Activated CD4-positive, alpha-beta T cell treated with anti-CD3 and anti-CD28 coated beads, Interleukin-2, amount 10 ng/mL, durations not matched to agents 24 days and 14 days (primary cell): ENCODE measurements around the gene RHOF. TPM values are rescaled to one million over a fixed set of nuclear protein-coding genes. Genes with fewer than 3 reads are reported as not detected.

Experiments
- DNase-seq: peaks from one replicate; pipeline ENCODE4 v3.0.0; 2022
- H3K27ac Mint-ChIP-seq: one replicate; pipeline ENCODE4 v1.8.0; 2022; ENCODE audit warnings: mild to moderate bottlenecking, mixed read lengths
- H3K27me3 Mint-ChIP-seq: one replicate; pipeline ENCODE4 v1.8.0; 2022; ENCODE audit warnings: mixed read lengths
- H3K36me3 Mint-ChIP-seq: one replicate; pipeline ENCODE4 v1.8.0; 2022; ENCODE audit warnings: low read depth, mild to moderate bottlenecking, mixed read lengths
- H3K4me1 Mint-ChIP-seq: one replicate; pipeline ENCODE4 v1.8.0; 2021; ENCODE audit warnings: mixed read lengths
- H3K4me3 Mint-ChIP-seq: one replicate; pipeline ENCODE4 v1.8.0; 2022; ENCODE audit warnings: mild to moderate bottlenecking, moderate library complexity, mixed read lengths
- H3K9me3 Mint-ChIP-seq: one replicate; pipeline ENCODE4 v1.8.0; 2021; ENCODE audit warnings: mixed read lengths
- intact Hi-C: fragments of 100-400 bp; cut with micrococcal nuclease; formaldehyde crosslinking; loops from one replicate; pipeline ENCODE4 v1.15.1; 2023
- total RNA-seq: library from RNA; stranded (reverse); gene quantifications from 2 replicates; pipeline ENCODE4 v1.2.3, GENCODE V29; 2022

RHOF gene
- total RNA-seq, 1 donor from 2014 or later = 114 TPM

DNA sequence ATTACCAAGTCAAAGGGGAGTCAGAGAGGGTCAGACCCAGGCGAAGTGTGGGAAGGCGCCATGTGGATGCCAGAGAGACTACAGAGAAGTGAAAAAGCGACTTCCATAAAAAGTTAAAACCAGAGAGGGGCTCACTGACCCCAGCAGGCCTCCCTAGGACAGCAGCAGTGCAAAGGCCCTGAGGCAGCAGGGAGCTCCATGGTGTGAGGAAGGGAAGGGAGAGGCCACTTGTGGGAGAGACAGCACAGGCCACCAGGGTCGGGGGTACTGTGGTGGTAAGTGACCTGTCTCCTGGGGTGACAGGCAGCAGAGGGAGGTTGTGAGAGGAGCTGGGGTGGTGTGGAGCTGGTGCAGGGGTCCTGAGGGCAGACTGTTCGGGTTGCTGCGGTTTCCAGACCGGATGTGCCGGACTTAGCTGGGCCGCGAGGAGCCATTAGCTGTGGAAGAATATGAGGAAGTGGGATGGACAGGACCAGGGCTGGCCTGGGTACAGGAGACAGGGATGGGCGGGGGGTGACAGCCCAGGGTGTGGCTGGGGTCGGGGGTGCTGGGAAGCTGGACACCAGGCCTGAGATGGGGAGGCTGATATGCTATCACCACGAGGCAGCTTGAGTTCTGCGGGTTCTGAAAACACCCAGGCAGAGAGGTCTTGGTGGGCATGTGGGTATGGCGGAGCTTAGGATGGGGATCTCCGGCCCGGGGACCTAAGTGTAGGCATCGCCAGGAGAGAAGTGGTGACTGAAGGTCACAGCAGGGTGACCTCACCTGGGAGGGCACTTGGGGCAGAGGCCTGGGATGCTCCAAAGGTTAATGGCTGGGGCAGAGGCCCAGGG is 33.0 kb upstream of the RHOF start:
- intact Hi-C loops = no loop called here
- peaks cover 62% of the 10 kb centered on the region for H3K36me3 Mint-ChIP-seq
- H3K4me3 Mint-ChIP-seq = no peak overlapping the region
- no peaks in the 10 kb centered on the region for H3K9me3 Mint-ChIP-seq
- no peaks in the 10 kb centered on the region for H3K27me3 Mint-ChIP-seq
- H3K4me1 Mint-ChIP-seq = peaks cover 2% of the 10 kb centered on the region
- DNase-seq = no peak
- peak overlapping the region; percentile 5 for H3K27ac Mint-ChIP-seq

DNA sequence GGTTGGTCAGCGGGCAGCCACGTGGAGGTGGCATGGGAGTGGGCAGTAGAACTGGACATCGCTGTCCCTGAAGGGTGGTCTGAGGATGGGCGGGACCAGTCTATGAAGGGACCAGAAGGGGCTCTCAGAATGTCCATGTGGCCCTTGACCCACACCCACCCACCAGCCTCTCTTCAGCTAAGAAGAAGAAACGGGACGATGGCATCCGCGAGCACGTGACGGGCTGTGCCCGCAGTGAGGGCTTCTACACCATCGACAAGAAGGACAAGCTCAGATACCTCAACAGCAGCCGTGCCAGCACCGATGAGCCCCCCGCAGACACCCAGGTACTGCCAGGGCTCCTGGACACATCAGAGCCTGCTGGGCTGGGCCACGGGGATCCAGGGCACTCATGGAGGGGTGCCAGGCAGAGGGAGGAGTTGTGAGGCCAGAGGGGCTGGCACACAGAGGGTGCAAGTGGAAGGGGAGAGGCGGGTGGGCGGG is 31.6 kb upstream of the RHOF start:
- no peak overlapping the region for H3K27ac Mint-ChIP-seq
- H3K36me3 Mint-ChIP-seq = peaks cover 60% of the 10 kb centered on the region
- H3K9me3 Mint-ChIP-seq = no peaks in the 10 kb centered on the region
- DNase-seq = no peak
- H3K27me3 Mint-ChIP-seq = no peaks in the 10 kb centered on the region
- H3K4me1 Mint-ChIP-seq = peaks cover 2% of the 10 kb centered on the region
- no peak overlapping the region for H3K4me3 Mint-ChIP-seq
- intact Hi-C loops = no loop called here

DNA sequence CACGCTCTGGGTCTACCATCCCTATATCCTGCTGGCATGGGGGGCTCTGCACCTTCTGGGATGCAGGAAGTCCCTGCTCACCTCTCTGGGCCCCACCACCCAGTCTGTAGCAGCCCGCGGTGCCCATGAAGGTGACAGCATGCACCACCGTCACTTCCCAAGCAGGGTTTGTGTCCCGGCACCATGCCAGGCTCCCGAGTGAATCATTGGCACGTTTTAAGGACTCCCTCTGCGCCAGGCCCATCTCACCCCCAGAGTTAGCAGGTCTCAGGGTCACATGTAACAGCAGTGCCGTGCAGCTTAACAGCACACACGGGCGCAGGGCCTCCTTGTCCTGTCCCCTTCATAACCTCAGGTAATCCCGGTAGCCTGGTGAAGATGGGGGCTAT is 30.2 kb upstream of the RHOF start:
- H3K36me3 Mint-ChIP-seq = peaks cover 57% of the 10 kb centered on the region
- no peak overlapping the region for H3K4me3 Mint-ChIP-seq
- DNase-seq = no peak
- no peaks in the 10 kb centered on the region for H3K27me3 Mint-ChIP-seq
- intact Hi-C loops = no loop called here
- H3K27ac Mint-ChIP-seq = no peak overlapping the region
- no peaks in the 10 kb centered on the region for H3K9me3 Mint-ChIP-seq
- peaks cover under 1% of the 10 kb centered on the region for H3K4me1 Mint-ChIP-seq

DNA sequence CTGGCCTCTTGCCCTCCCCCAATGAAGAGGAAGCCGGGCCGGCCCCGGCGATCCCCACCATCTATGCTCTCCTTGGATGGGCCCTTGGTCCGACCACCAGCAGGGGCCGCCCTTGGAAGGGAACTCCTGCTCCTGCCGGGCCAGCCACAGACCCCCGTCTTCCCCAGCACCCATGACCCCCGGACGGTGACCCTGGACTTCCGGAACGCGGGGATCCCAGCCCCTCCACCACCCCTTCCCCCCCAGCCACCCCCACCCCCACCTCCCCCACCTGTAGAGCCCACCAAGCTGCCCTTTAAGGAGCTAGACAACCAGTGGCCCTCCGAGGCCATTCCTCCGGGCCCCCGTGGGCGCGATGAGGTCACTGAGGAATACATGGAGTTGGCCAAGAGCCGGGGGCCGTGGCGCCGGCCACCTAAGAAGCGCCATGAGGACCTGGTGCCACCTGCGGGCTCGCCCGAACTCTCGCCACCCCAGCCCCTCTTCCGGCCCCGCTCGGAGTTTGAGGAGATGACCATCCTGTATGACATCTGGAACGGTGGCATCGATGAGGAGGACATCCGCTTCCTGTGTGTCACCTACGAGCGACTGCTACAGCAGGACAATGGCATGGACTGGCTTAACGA is 29.7 kb upstream of the RHOF start:
- Mint-ChIP-seq H3K9me3 (no peaks in the 10 kb centered on the region), H3K27me3 (no peaks in the 10 kb centered on the region), H3K36me3 (peaks cover 53% of the 10 kb centered on the region), H3K4me3 (no peak overlapping the region), H3K4me1 (no peaks in the 10 kb centered on the region), H3K27ac (no peak overlapping the region)
- intact Hi-C loops = no loop called here
- no peak for DNase-seq

DNA sequence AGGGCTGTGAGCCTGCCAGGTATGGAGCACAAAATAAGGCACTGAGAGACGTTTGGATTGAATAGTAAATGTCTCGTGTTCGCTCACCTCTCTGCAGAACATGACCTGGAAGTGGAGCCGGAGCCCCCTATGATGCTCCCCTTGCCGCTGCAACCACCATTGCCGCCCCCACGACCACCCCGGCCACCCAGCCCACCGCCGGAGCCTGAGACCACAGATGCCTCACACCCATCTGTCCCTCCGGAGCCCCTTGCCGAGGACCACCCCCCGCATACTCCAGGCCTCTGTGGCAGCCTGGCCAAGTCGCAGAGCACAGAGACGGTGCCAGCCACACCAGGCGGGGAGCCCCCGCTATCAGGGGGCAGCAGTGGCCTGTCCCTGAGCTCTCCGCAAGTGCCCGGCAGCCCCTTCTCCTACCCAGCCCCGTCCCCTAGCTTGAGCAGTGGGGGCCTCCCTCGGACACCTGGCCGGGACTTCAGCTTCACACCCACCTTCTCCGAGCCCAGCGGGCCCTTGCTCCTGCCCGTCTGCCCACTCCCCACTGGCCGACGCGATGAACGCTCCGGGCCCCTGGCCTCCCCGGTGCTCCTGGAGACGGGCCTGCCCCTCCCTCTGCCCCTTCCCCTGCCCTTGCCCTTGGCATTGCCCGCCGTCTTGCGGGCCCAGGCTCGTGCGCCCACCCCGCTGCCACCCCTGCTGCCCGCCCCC is 29.1 kb upstream of the RHOF start:
- no peaks in the 10 kb centered on the region for H3K27me3 Mint-ChIP-seq
- H3K9me3 Mint-ChIP-seq = no peaks in the 10 kb centered on the region
- peaks cover 57% of the 10 kb centered on the region for H3K36me3 Mint-ChIP-seq
- H3K4me1 Mint-ChIP-seq = no peaks in the 10 kb centered on the region
- H3K27ac Mint-ChIP-seq = no peak overlapping the region
- no peak for DNase-seq
- no peak overlapping the region for H3K4me3 Mint-ChIP-seq
- intact Hi-C loops = no loop called here

DNA sequence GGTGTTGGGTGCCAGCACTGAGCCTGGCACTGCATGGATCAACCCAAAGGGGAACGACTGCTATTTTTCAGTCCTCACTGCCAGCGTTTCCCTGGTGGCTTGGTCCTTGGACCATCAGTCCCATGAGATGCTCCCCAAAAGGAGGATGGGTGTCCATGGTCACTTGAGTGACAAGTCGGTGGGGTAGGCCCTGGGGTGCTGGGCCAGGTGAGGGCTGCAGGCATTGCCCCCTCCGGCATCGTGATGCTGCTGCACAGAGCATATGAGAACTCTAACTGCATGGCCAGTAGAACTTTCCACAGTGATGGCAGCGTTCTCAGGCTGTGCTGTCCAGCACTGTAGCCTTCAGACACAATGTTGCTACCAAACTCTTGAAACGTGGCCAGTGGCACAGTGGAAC is 26.6 kb upstream of the RHOF start:
- no peak overlapping the region for H3K27ac Mint-ChIP-seq
- H3K4me3 Mint-ChIP-seq = no peak overlapping the region
- DNase-seq = no peak
- H3K36me3 Mint-ChIP-seq = peaks cover 54% of the 10 kb centered on the region
- H3K9me3 Mint-ChIP-seq = no peaks in the 10 kb centered on the region
- H3K4me1 Mint-ChIP-seq = peaks cover 3% of the 10 kb centered on the region
- intact Hi-C loops = no loop called here
- H3K27me3 Mint-ChIP-seq = no peaks in the 10 kb centered on the region

DNA sequence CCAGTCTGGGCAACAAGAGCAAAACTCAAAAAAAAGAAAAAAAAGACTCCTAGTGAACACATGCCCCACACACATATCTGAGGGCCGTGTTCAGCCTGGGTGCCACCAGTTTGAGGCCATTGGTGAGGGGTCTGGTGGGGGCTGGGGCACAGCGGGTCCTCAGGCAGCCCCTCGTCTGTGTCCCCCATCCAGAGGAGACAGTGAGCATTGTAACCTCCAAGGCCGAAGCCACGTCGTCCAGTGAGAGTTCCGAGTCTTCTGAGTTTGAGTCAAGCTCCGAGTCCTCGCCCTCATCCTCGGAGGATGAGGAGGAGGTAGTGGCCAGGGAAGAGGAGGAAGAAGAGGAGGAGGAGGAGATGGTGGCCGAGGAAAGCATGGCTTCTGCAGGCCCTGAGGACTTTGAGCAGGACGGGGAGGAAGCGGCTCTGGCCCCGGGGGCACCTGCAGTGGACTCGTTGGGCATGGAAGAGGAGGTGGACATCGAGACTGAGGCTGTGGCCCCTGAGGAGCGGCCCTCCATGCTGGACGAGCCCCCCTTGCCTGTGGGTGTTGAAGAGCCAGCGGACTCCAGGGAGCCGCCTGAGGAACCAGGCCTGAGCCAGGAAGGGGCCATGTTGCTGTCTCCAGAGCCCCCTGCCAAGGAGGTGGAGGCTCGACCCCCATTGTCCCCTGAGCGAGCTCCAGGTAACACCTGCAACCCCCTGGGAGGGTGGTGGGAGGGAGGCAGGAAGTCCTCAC is 25.9 kb upstream of the RHOF start:
- peaks cover 54% of the 10 kb centered on the region for H3K36me3 Mint-ChIP-seq
- no peaks in the 10 kb centered on the region for H3K9me3 Mint-ChIP-seq
- DNase-seq = no peak
- H3K27me3 Mint-ChIP-seq = no peaks in the 10 kb centered on the region
- no peak overlapping the region for H3K4me3 Mint-ChIP-seq
- peaks cover 3% of the 10 kb centered on the region for H3K4me1 Mint-ChIP-seq
- H3K27ac Mint-ChIP-seq = no peak overlapping the region
- intact Hi-C loops = no loop called here

DNA sequence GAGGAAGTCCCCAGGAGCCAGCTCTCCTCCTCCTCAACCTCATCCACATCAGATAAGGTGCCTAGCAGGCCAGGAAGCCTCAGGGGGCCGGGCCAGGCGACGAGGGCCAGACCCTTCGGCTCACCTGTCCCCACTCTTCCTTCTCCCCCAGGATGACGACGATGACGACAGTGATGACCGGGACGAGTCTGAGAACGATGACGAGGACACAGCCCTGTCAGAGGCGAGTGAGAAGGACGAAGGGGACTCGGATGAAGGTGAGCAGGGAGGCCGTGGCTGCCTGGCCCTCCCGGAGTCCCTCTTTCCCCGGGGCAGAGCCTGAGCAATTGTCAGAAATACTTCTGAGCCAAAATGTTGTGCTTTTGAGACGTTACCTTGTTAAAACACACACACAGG is 24.2 kb upstream of the RHOF start:
- Mint-ChIP-seq H3K9me3 (no peaks in the 10 kb centered on the region), H3K4me3 (no peak overlapping the region), H3K27ac (no peak overlapping the region), H3K4me1 (peaks cover 14% of the 10 kb centered on the region), H3K36me3 (peaks cover 58% of the 10 kb centered on the region), H3K27me3 (no peaks in the 10 kb centered on the region)
- DNase-seq = no peak
- intact Hi-C loops = no loop called here

DNA sequence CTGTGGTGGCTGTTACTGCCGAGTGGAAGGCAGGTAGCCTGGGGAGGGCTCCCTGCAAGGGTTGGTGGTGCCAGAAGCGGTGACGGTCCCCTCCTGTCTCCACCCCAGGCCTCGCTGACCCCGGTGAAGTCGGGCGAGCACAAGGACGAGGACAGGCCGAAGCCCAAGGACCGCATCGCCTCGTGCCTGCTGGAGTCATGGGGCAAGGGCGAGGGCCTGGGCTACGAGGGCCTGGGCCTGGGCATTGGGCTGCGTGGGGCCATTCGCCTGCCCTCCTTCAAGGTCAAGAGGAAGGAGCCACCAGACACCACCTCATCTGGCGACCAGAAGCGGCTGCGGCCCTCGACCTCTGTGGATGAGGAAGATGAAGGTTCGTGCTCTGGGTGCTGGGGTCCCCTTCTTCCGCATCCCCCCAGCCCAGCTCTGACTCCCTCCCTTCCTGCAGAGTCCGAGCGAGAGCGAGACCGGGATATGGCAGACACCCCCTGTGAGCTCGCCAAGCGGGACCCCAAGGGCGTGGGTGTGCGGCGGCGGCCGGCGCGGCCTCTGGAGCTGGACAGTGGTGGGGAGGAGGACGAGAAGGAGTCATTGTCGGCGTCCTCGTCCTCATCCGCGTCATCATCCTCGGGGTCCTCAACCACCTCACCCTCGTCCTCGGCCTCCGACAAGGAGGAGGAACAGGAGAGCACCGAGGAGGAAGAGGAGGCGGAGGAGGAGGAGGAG is 23.6 kb upstream of the RHOF start:
- Mint-ChIP-seq H3K4me3 (no peak overlapping the region), H3K9me3 (no peaks in the 10 kb centered on the region), H3K27me3 (no peaks in the 10 kb centered on the region), H3K27ac (no peak overlapping the region), H3K4me1 (peaks cover 18% of the 10 kb centered on the region), H3K36me3 (peaks cover 58% of the 10 kb centered on the region)
- intact Hi-C loops = no loop called here
- DNase-seq = no peak

DNA sequence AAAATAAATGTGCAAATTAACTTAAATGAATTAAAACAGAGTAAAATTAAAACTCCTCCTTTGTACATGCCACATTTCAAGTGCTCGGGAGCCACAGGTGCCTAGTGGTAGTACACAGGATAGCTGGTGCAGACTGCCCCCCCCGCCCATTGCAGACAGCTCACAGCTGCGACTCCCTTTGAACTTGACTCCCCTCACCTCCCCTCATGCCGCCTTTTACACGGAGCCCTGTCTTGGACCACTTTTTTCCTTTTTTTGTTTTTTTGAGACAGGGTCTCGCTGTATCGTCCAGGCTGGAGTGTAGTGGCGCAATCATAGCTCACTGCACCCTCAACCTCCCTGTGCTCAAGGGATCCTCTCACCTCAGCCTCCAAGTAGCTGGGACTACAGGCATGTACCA is 21.8 kb upstream of the RHOF start:
- H3K27me3 Mint-ChIP-seq = no peaks in the 10 kb centered on the region
- no peak for DNase-seq
- H3K9me3 Mint-ChIP-seq = no peaks in the 10 kb centered on the region
- no peak overlapping the region for H3K4me3 Mint-ChIP-seq
- peak overlapping the region; percentile 52 for H3K27ac Mint-ChIP-seq
- H3K36me3 Mint-ChIP-seq = peaks cover 59% of the 10 kb centered on the region
- peaks cover 28% of the 10 kb centered on the region for H3K4me1 Mint-ChIP-seq
- intact Hi-C loops = no loop called here

DNA sequence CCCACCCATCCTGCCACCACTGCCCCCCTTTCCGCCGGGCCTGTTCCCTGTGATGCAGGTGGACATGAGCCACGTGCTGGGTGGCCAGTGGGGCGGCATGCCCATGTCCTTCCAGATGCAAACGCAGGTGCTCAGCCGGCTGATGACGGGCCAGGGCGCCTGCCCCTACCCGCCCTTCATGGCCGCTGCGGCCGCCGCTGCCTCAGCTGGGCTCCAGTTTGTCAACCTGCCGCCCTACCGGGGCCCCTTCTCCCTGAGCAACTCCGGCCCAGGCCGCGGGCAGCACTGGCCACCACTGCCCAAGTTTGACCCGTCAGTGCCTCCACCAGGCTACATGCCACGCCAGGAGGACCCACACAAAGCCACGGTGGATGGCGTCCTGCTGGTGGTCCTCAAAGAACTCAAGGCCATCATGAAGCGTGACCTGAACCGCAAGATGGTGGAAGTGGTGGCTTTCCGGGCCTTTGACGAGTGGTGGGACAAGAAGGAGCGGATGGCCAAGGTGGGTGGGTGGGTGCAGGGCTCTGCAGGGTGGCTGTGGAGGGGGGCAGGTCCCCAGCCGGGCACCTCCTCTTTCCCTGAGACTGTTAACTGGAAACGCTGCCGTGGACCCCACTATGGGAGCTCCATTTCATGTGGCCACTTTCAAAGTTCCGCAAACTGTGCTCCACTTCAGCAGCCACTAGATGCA is 21.1 kb upstream of the RHOF start:
- no peaks in the 10 kb centered on the region for H3K9me3 Mint-ChIP-seq
- H3K27me3 Mint-ChIP-seq = no peaks in the 10 kb centered on the region

DNA sequence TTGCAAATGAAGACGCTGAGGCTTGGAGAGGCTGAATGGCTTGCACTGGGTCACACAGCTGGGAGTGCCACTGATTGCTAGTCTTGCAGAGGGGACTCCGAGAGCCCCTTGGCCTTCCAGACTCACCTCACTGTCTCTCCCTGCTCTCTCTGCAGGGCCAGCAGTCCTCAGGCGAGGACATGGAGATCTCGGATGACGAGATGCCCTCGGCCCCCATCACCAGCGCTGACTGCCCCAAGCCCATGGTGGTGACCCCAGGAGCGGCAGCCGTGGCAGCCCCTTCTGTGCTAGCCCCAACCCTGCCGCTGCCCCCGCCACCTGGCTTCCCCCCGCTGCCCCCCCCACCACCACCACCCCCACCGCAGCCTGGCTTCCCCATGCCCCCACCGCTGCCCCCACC is 20.5 kb upstream of the RHOF start:
- intact Hi-C loops = no loop called here

More for the DNA sequence above, 21.1 kb upstream of the RHOF start:
- no peak overlapping the region for H3K27ac Mint-ChIP-seq
- H3K4me3 Mint-ChIP-seq = no peak overlapping the region
- peaks cover 59% of the 10 kb centered on the region for H3K36me3 Mint-ChIP-seq
- intact Hi-C loops = no loop called here
- no peak for DNase-seq
- H3K4me1 Mint-ChIP-seq = peaks cover 29% of the 10 kb centered on the region

More for the DNA sequence above, 20.5 kb upstream of the RHOF start:
- Mint-ChIP-seq H3K36me3 (peaks cover 60% of the 10 kb centered on the region), H3K9me3 (no peaks in the 10 kb centered on the region), H3K4me3 (peak overlapping the region; percentile 83), H3K27ac (no peak overlapping the region), H3K27me3 (no peaks in the 10 kb centered on the region), H3K4me1 (peaks cover 32% of the 10 kb centered on the region)
- no peak for DNase-seq
